ENCODE results near the gene CYB561. TPM values are rescaled to one million over a fixed set of nuclear protein-coding genes. Genes with fewer than 3 reads are reported as not detected.

The CYB561 gene
- total and polyA plus RNA-seq, 2 donors (not counting 3 experiments of a cell fraction or from before 2014, with no cell fraction given), result 34.9 to 71.1 TPM

DNA sequence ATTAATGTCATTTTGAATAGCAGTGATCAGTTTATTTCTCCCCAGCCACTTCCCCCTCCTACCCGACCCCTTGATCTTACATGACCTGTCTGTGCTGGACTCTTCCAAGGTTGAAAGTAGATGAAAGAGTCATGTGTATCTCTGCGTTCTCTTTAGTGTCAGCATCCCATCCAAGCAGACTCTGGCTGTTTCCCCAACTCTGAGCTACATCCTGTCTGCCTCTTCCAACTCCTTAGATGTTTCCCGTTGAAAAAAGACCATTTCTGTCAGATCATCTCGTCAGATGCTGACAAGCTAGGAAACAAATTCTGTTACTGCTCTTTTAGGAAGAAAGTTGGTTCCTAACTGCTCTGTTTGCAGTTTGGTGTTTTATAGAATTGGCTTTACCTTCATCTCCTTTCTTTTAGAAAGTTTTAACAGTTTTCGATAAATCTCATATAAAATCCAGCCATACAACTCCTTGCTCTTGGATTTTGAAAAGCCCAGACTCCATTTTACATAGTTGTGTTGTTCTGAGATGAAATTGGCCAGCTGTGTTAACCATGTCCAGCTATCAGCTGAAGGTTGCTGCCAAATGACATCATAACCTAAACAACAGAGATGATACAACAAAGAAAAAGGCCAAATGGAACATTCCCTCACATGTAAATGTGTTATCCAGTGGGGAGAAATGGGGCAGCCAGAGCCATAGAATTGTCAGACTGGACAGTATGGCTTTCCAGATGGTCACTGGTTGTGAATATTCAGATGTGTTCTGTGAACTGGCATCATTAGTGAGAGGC, 43.5 kb downstream of the CYB561 start:
- POLR2A ChIA-PET, result no interaction called here
- H3K27ac ChIP-seq (ENCODE audit: insufficient read depth, low read depth, low read length), result no peak overlapping the region

More for the DNA sequence above, 43.5 kb downstream of the CYB561 start:
- dilution Hi-C loops (cut with MboI; ENCODE audit: extremely low pct_ligation_motif_present, low sequenced_read_pairs), result no loop called here
- peaks cover 21% of the 10 kb centered on the region for H3K4me1 ChIP-seq (ENCODE audit: control insufficient read depth, extremely low read depth, insufficient read depth, low read length)
- DNase-seq (ENCODE audit: low read depth, low spot score) (no peak), FAIRE-seq (no peak)
- no TSS peak for BruUV-seq (replicated peaks)
- TF ChIP-seq POLR2AphosphoS5 (IDR thresholded peaks at IDR 0.05; ENCODE audit: insufficient read depth, low read depth, low read length), result no peak
- TF ChIP-seq MYC (IDR thresholded peaks at IDR 0.05; ENCODE audit: low read depth, low read length), result no peak
- TF ChIP-seq, protein P1, sequence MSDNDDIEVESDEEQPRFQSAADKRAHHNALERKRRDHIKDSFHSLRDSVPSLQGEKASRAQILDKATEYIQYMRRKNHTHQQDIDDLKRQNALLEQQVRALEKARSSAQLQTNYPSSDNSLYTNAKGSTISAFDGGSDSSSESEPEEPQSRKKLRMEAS (IDR thresholded peaks at IDR 0.05; ENCODE audit: insufficient read depth, insufficient read length), result no peak
- no peak for TF ChIP-seq FOS (IDR thresholded peaks at IDR 0.05; ENCODE audit: borderline replicate concordance, insufficient read depth, low read length)
- TF ChIP-seq POLR2A (IDR thresholded peaks at IDR 0.05; ENCODE audit: low read depth, low read length), result no peak
- TF ChIP-seq GATA2 (IDR thresholded peaks at IDR 0.05; ENCODE audit: insufficient read depth, insufficient read length, low read depth, low read length), result no peak
- TF ChIP-seq, protein P2, sequence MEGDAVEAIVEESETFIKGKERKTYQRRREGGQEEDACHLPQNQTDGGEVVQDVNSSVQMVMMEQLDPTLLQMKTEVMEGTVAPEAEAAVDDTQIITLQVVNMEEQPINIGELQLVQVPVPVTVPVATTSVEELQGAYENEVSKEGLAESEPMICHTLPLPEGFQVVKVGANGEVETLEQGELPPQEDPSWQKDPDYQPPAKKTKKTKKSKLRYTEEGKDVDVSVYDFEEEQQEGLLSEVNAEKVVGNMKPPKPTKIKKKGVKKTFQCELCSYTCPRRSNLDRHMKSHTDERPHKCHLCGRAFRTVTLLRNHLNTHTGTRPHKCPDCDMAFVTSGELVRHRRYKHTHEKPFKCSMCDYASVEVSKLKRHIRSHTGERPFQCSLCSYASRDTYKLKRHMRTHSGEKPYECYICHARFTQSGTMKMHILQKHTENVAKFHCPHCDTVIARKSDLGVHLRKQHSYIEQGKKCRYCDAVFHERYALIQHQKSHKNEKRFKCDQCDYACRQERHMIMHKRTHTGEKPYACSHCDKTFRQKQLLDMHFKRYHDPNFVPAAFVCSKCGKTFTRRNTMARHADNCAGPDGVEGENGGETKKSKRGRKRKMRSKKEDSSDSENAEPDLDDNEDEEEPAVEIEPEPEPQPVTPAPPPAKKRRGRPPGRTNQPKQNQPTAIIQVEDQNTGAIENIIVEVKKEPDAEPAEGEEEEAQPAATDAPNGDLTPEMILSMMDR (IDR thresholded peaks at IDR 0.05; ENCODE audit: extremely low read depth in 1 of 2, insufficient read depth in 1 of 2, low read depth in 1 of 2, low read length in 2 of 2), result no peak
- TF ChIP-seq EZH2 (IDR thresholded peaks at IDR 0.05; ENCODE audit: borderline replicate concordance, low read depth, low read length, severe bottlenecking), result no peak
- no peak for TF ChIP-seq JUN (IDR thresholded peaks at IDR 0.05; ENCODE audit: borderline replicate concordance, insufficient read depth, insufficient read length, low read depth)
- CTCF ChIA-PET, result interaction anchor here (1.2 to 2.7 kb wide), 5 partner anchors 23 to 407 kb away, joined by 4 to 16 read pairs (median 7); no protein-coding TSS in a partner anchor
- no peaks in the 10 kb centered on the region for H3K9me1 ChIP-seq (replicated peaks; ENCODE audit: control insufficient read depth, extremely low read depth, insufficient read depth, low read length)
- intact Hi-C loops (cut with micrococcal nuclease), result no loop called here
- H3K36me3 ChIP-seq (ENCODE audit: control insufficient read depth in 2 of 2, extremely low read depth in 1 of 2, insufficient read depth in 2 of 2, low read length in 2 of 2), result no peaks in the 10 kb centered on the region
- no peaks in the 10 kb centered on the region for H3K9me3 ChIP-seq (replicated peaks; ENCODE audit: control insufficient read depth, insufficient read depth, low read length)
- H3K4me3 ChIP-seq (replicated peaks in 1 of 3; ENCODE audit: insufficient read depth in 1 of 3, low read depth in 1 of 3, low read length in 3 of 3), result no peak overlapping the region
- no peak overlapping the region for H3K9ac ChIP-seq (replicated peaks; ENCODE audit: extremely low read depth, insufficient read depth, low read length)
- H3K4me2 ChIP-seq (ENCODE audit: insufficient read depth, low read length), result no peak overlapping the region
- H3K27me3 ChIP-seq (ENCODE audit: control insufficient read depth in 2 of 2, insufficient read depth in 2 of 2, low read length in 2 of 2), result no peaks in the 10 kb centered on the region
- H4K20me1 ChIP-seq (replicated peaks; ENCODE audit: control insufficient read depth, extremely low read depth, insufficient read depth, low read length), result no peaks in the 10 kb centered on the region
- no peaks in the 10 kb centered on the region for H3K79me2 ChIP-seq (ENCODE audit: control insufficient read depth, insufficient read depth, low read length)
- H2AFZ ChIP-seq (ENCODE audit: low read depth, low read length), result no peak overlapping the region

Data from endothelial cell of umbilical vein (primary cell).